T-cell (primary cell): Measurements from ENCODE around the gene FHOD3. TPM values are rescaled to one million over a fixed set of nuclear protein-coding genes. Genes with fewer than 3 reads are reported as not detected.

Experiments
- ATAC-seq, 4 experiments: fragments of 200-7000 bp in 3 of 4; fragments of 150-1000 bp in 1 of 4; cut with Tn5 transposase; replicated peaks in 1 of 4; 1 replicate in 3 of 4; 2 replicates in 1 of 4; pipeline ENCODE4 v1.10.0; 2021; ENCODE audit warnings: moderate library complexity in 3 of 4, mild to moderate bottlenecking in 2 of 4, moderate number of reproducible peaks in 1 of 4
- CTCF ChIA-PET, 2 donors: fragments of 300-600 bp; sonication (Branson Sonifier 250); formaldehyde crosslinking; loops; one replicate each; lab custom pipeline; 2022; ENCODE audit warnings: antibody characterized with exemption in 2 of 2; lab: Charles Lee
- POLR2A ChIA-PET, 2 donors: fragments of 300-600 bp; sonication (Branson Sonifier 250); formaldehyde crosslinking; loops; one replicate each; lab custom pipeline; 2022; ENCODE audit warnings: antibody characterized with exemption in 2 of 2; lab: Charles Lee
- DNase-seq, 35 experiments: peaks; one replicate each; pipeline versions ENCODE4 v3.0.0 to v3.0.0-alpha.2; 2013 to 2023
- H3K27ac ChIP-seq: one replicate; pipeline ENCODE4 v1.5.1; 2013; ENCODE audit warnings: low read length
- H3K27me3 ChIP-seq, 2 experiments: replicated peaks in 1 of 2; 1 replicate in 1 of 2; 2 replicates in 1 of 2; pipeline versions ENCODE4 v1.6.1 to v1.7.0; 2013; ENCODE audit warnings: low read length in 1 of 2, mixed read lengths in 1 of 2; ENCODE audit not compliant: control insufficient read depth in 2 of 2, insufficient read depth in 2 of 2; ENCODE audit errors: extremely low read depth in 1 of 2
- H3K36me3 ChIP-seq, 2 donors: 1 replicate in 1 of 2; 2 replicates in 1 of 2; pipeline versions ENCODE4 v1.6.1 to v1.7.0; 2013; ENCODE audit warnings: low read length in 1 of 2; ENCODE audit not compliant: control insufficient read depth in 2 of 2, insufficient read depth in 1 of 2; ENCODE audit errors: extremely low read depth in 1 of 2
- H3K4me1 ChIP-seq, 2 experiments: 1 replicate in 1 of 2; 2 replicates in 1 of 2; pipeline versions ENCODE4 v1.6.1 to v1.7.0; 2013; ENCODE audit warnings: low read length in 2 of 2, mixed read lengths in 1 of 2; ENCODE audit not compliant: insufficient read depth in 2 of 2, control insufficient read depth in 1 of 2; ENCODE audit errors: extremely low read depth in 1 of 2
- H3K4me3 ChIP-seq, 2 donors: 1 replicate in 1 of 2; 2 replicates in 1 of 2; pipeline versions ENCODE4 v1.5.1 to v1.7.0; 2013; ENCODE audit warnings: mild to moderate bottlenecking in 2 of 2, low read length in 1 of 2, moderate library complexity in 1 of 2; ENCODE audit not compliant: control insufficient read depth in 1 of 2; ENCODE audit errors: extremely low read depth in 1 of 2
- H3K9me3 ChIP-seq: 2 replicates; pipeline ENCODE4 v1.7.0; 2013
- H3K27ac Mint-ChIP-seq, 2 donors: one replicate each; pipeline ENCODE4 v1.8.0; 2020 to 2021; ENCODE audit warnings: mild to moderate bottlenecking in 2 of 2, mixed read lengths in 2 of 2
- H3K27me3 Mint-ChIP-seq, 2 donors: one replicate each; pipeline ENCODE4 v1.8.0; 2021 to 2022; ENCODE audit warnings: mixed read lengths in 2 of 2
- H3K36me3 Mint-ChIP-seq: one replicate; pipeline ENCODE4 v1.8.0; 2021; ENCODE audit warnings: mixed read lengths
- H3K4me1 Mint-ChIP-seq, 3 donors: one replicate each; pipeline ENCODE4 v1.8.0; 2020 to 2022; ENCODE audit warnings: mixed read lengths in 3 of 3, mild to moderate bottlenecking in 1 of 3
- H3K4me3 Mint-ChIP-seq, 3 donors: one replicate each; pipeline ENCODE4 v1.8.0; 2020 to 2022; ENCODE audit warnings: mild to moderate bottlenecking in 3 of 3, mixed read lengths in 3 of 3, moderate library complexity in 3 of 3
- H3K9me3 Mint-ChIP-seq, 3 donors: one replicate each; pipeline ENCODE4 v1.8.0; 2020 to 2022; ENCODE audit warnings: mixed read lengths in 3 of 3
- WGBS: methylation state at CpG from one replicate; pipeline ENCODE4 v1.1.5; 2013; ENCODE audit warnings: missing lambda C conversion rate; ENCODE audit not compliant: insufficient coverage; 5-methylcytosine and 5-hydroxymethylcytosine counted together
- total RNA-seq, 35 experiments: library from RNA in 6 of 35; stranded (reverse) in 6 of 35; fragments of 120-200 nt in 1 of 35; gene quantifications; one replicate each; pipeline versions ENCODE4 v1.2.1 to v1.2.4 and lab custom pipeline; 2013 to 2026

The FHOD3 gene
- total RNA-seq, 5 donors from 2014 or later (not counting 1 experiment from before 2014, with no cell fraction given) = 0.06 TPM; not detected in 4

DNA sequence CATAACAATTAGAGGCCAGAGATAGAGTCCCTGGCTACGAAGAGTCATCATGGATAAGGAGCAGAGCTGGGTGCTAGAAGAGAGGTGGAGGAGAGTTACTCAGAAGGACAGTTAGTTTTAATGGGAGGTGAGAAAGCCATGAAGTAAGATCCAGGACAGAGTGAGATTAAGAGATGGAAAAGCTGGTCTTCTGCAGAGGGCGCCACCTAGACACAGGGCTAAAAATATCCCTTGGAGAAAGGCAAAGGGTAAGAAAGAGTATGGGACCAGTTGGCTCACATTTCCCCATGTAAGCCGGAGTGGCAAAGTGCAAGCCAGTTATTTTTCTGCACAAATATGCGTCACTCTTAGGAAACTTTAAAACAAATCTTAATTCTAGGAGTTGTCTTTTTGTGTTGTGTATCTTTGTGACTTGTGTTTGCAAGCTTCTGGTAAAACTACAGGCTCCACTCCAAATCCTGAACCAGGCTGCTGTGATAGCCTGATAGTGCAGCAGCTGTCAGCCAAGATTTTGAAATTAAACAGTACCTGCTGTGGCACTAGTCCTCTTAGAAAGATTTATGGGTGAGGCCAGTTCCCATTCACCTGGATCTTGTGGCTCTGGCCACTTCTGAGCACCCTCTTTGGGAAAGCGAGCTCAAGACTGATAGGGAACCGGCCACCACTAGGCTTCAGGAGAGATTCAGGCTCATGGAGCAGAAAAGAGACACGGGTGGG, 327.1 kb downstream of the FHOD3 start:
- Histone ChIP-seq H3K9me3 (no peaks in the 10 kb centered on the region), H3K36me3 (no peaks in the 10 kb centered on the region), H3K4me3 (no peak overlapping the region), H3K27ac (no peak overlapping the region), H3K4me1 (no peaks in the 10 kb centered on the region), H3K27me3 (peaks cover 0 to 3% of the 10 kb centered on the region in 2 experiments)
- WGBS = 67% methylated on average over 2 of the region's 7 CpGs
- no peak overlapping the region for H3K4me3 Mint-ChIP-seq
- peaks cover 2 to 14% of the 10 kb centered on the region in 2 donors for H3K27me3 Mint-ChIP-seq
- CTCF ChIA-PET = no interaction called here
- H3K36me3 Mint-ChIP-seq = no peaks in the 10 kb centered on the region
- no peaks in the 10 kb centered on the region for H3K9me3 Mint-ChIP-seq
- no peaks in the 10 kb centered on the region for H3K4me1 Mint-ChIP-seq
- ATAC-seq (no peak), DNase-seq (no peak)
- no peak overlapping the region for H3K27ac Mint-ChIP-seq
- POLR2A ChIA-PET = no interaction called here

DNA sequence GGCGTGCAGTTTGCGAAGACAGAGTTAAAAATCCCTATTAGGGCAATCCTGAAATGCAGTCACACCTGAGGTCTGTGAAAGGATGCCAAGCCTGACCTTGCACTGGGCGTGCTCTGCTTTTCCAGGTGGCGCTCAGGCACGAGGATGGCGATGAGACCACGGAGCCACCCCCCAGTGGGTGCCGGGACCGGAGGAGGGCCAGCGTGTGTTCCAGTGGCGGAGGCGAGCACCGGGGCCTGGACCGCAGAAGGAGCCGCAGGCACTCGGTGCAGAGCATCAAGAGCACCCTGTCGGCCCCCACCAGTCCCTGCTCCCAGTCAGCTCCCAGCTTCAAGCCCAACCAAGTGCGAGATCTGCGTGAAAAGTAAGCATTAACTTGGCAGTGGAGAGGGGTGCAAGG, 327.9 kb downstream of the FHOD3 start:
- Mint-ChIP-seq H3K27ac (no peak overlapping the region), H3K4me3 (no peak overlapping the region), H3K4me1 (no peaks in the 10 kb centered on the region), H3K9me3 (no peaks in the 10 kb centered on the region), H3K36me3 (no peaks in the 10 kb centered on the region), H3K27me3 (peaks cover 1 to 10% of the 10 kb centered on the region in 2 donors)
- H3K27ac ChIP-seq = no peak overlapping the region
- H3K27me3 ChIP-seq = no peaks in the 10 kb centered on the region
- H3K9me3 ChIP-seq = no peaks in the 10 kb centered on the region
- ATAC-seq (no peak), DNase-seq (no peak)
- no peaks in the 10 kb centered on the region for H3K4me1 ChIP-seq
- ChIA-PET CTCF (no interaction called here), POLR2A (no interaction called here)
- no peak overlapping the region for H3K4me3 ChIP-seq
- H3K36me3 ChIP-seq = no peaks in the 10 kb centered on the region
- 85% methylated on average over 9 of the region's 19 CpGs for WGBS

DNA sequence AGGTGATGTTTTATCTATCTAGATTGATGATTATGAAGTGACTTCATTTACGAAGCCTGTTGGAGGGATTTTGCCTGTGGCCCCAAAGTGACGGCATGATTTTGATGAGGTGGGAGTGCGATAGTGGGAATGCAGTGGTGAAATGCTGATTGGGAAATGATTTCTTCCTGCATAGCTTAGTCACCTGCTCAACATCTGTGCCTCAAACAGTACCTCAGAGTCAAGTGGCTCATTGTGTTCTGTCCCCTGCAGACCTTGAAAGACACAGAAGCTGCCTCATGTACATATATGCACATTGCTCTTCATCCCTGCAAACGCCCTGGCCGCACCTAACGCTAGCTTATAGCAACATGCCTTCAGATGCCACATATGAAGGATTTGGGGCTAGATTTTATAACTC, 330.1 kb downstream of the FHOD3 start:
- Mint-ChIP-seq H3K4me1 (no peaks in the 10 kb centered on the region), H3K27me3 (peaks cover 4 to 13% of the 10 kb centered on the region in 2 donors), H3K36me3 (no peaks in the 10 kb centered on the region), H3K4me3 (no peak overlapping the region), H3K27ac (no peak overlapping the region), H3K9me3 (no peaks in the 10 kb centered on the region)
- no peak for ATAC-seq
- H3K4me1 ChIP-seq = no peaks in the 10 kb centered on the region
- DNase-seq = no peak
- ChIA-PET CTCF (interaction anchor here in 1 of 2 donors (0.8 kb wide), 1 partner anchor 30 kb away, joined by 3 read pairs; no protein-coding TSS in a partner anchor), POLR2A (no interaction called here)
- no peak overlapping the region for H3K27ac ChIP-seq
- WGBS = 96% methylated on average over 2 of the region's 6 CpGs
- H3K9me3 ChIP-seq = no peaks in the 10 kb centered on the region
- H3K36me3 ChIP-seq = no peaks in the 10 kb centered on the region
- H3K27me3 ChIP-seq = peaks cover 0 to 3% of the 10 kb centered on the region in 2 experiments
- no peak overlapping the region for H3K4me3 ChIP-seq

DNA sequence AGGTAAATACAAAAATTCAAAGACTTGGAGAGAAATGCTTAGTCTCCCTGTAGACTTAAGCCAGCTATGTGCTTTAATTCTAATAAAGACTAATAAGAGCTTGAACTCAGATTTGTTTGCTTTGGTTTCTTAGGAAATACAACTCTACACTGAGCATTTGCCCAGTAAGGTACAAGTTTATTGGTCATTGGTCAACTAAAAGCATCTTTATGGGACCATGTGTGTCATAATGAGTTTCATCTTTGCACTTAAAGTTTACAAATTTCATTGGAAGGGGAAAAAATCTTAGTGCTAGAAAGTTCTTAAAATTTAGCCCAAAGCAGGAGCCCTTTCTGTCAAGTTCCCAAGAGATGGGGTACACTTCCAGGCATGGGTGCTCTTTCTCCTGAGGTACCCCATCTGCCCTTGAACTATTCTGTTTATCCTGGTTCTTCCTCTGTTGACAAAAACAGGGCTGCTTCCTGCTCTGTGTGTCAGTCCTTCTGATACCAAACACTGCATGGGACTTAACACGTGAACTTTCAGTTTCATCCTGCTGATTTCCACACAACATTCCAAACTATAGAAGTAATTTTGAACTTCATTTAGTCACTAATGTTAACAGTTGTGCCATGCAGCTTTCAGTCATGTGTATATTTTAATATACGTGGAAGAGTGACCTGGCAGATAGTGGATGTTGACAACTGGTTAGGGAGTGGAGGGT, 331.1 kb downstream of the FHOD3 start:
- no peaks in the 10 kb centered on the region for H3K36me3 Mint-ChIP-seq
- H3K4me1 Mint-ChIP-seq = no peaks in the 10 kb centered on the region
- ChIA-PET CTCF (interaction anchor here in 1 of 2 donors (0.8 kb wide), 1 partner anchor 31 kb away, joined by 3 read pairs; no protein-coding TSS in a partner anchor), POLR2A (no interaction called here)
- H3K4me3 ChIP-seq = no peak overlapping the region
- no peak overlapping the region for H3K27ac ChIP-seq
- peaks cover 0 to 3% of the 10 kb centered on the region in 2 experiments for H3K27me3 ChIP-seq
- no peak overlapping the region for H3K27ac Mint-ChIP-seq
- H3K4me3 Mint-ChIP-seq = no peak overlapping the region
- H3K4me1 ChIP-seq = no peaks in the 10 kb centered on the region
- peaks cover 4 to 10% of the 10 kb centered on the region in 2 donors for H3K27me3 Mint-ChIP-seq
- DNase-seq (no peak), ATAC-seq (no peak)
- no peaks in the 10 kb centered on the region for H3K9me3 Mint-ChIP-seq
- H3K36me3 ChIP-seq = no peaks in the 10 kb centered on the region
- no CpG with 5 or more reads among the region's 2 CpGs for WGBS
- H3K9me3 ChIP-seq = no peaks in the 10 kb centered on the region

DNA sequence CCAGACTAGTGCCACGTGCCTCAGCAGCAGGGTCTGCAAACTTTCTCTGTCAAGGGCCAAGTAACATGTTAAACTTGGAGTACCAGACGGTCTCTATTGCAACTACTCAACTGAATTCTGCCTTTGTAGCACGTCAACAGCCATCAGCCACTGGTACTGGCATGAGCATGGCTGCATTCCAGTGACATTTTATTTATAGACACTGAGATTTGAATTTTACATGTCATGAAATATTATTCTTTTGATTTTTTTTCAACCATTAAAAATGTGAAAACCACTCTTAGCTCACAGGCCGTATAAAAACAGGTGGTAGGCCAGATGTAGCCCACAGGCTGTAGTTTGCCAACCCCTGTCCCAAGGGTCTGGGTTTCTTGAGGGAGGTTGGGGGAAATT, 331.6 kb downstream of the FHOD3 start:
- no peak overlapping the region for H3K4me3 ChIP-seq
- H3K27me3 ChIP-seq = peaks cover 0 to 6% of the 10 kb centered on the region in 2 experiments
- H3K9me3 ChIP-seq = no peaks in the 10 kb centered on the region
- no peak overlapping the region for H3K27ac ChIP-seq
- Mint-ChIP-seq H3K9me3 (no peaks in the 10 kb centered on the region), H3K27me3 (peaks cover 4 to 14% of the 10 kb centered on the region in 2 donors), H3K27ac (no peak overlapping the region), H3K36me3 (no peaks in the 10 kb centered on the region), H3K4me1 (no peaks in the 10 kb centered on the region), H3K4me3 (no peak overlapping the region)
- ATAC-seq (no peak), DNase-seq (no peak)
- no peaks in the 10 kb centered on the region for H3K4me1 ChIP-seq
- ChIA-PET POLR2A (no interaction called here), CTCF (no interaction called here)
- 62% methylated on average over 2 of the region's 4 CpGs for WGBS
- H3K36me3 ChIP-seq = no peaks in the 10 kb centered on the region

DNA sequence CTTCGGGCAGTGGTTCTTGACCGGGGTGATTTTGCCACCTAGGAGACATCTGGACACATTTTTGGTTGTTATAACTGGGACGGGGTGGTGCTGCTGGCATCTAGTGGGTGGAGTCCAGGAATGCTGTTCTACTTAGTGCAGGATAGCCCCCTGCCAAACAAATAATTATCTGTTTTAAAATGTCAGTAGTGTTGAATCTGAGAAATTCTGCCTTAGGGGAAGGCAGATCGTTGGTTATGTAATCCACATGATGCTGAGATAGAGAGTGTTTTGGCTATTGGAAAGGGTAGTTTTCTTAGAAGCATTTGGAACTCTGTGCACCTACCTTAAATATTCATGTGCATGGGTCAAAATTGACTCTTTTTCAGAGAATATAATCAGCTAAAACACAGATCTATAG, 332.3 kb downstream of the FHOD3 start:
- Histone ChIP-seq H3K27ac (no peak overlapping the region), H3K27me3 (peaks cover 0 to 6% of the 10 kb centered on the region in 2 experiments), H3K36me3 (no peaks in the 10 kb centered on the region), H3K4me3 (no peak overlapping the region), H3K4me1 (no peaks in the 10 kb centered on the region), H3K9me3 (no peaks in the 10 kb centered on the region)
- DNase-seq (no peak), ATAC-seq (no peak)
- no peaks in the 10 kb centered on the region for H3K36me3 Mint-ChIP-seq
- CTCF ChIA-PET = no interaction called here
- no peak overlapping the region for H3K4me3 Mint-ChIP-seq
- H3K4me1 Mint-ChIP-seq = no peaks in the 10 kb centered on the region
- H3K27ac Mint-ChIP-seq = no peak overlapping the region
- 79% methylated on average over 2 of the region's 4 CpGs for WGBS
- no peaks in the 10 kb centered on the region for H3K9me3 Mint-ChIP-seq
- POLR2A ChIA-PET = no interaction called here
- peaks cover 4 to 10% of the 10 kb centered on the region in 2 donors for H3K27me3 Mint-ChIP-seq
